Thymus (tissue), 11 donors: Measurements from ENCODE around the gene SLC9C2. TPM values are rescaled to one million over a fixed set of nuclear protein-coding genes. Genes with fewer than 3 reads are reported as not detected.

Experiments used
- DNase-seq, 9 donors: peaks; one replicate each; pipeline ENCODE4 v3.0.0-alpha.2; 2013; ENCODE audit warnings: low spot score in 9 of 9, low read depth in 6 of 9, missing footprints in 1 of 9
- H3K27ac ChIP-seq, 2 donors: one replicate each; pipeline ENCODE4 v1.5.1; 2013; ENCODE audit warnings: control low read depth in 1 of 2, low read depth in 1 of 2, low read length in 1 of 2, mild to moderate bottlenecking in 1 of 2, moderate library complexity in 1 of 2
- H3K27me3 ChIP-seq, 2 donors: one replicate each; pipeline ENCODE4 v1.5.1; 2013; ENCODE audit warnings: low read length in 1 of 2; ENCODE audit not compliant: control insufficient read depth in 2 of 2, insufficient read depth in 1 of 2
- H3K36me3 ChIP-seq, 2 donors: one replicate each; pipeline ENCODE4 v1.5.1; 2013; ENCODE audit warnings: low read length in 1 of 2, mild to moderate bottlenecking in 1 of 2, moderate library complexity in 1 of 2; ENCODE audit not compliant: control insufficient read depth in 2 of 2, insufficient read depth in 2 of 2
- H3K4me1 ChIP-seq, 2 donors: one replicate each; pipeline ENCODE4 v1.5.1; 2013; ENCODE audit warnings: low read length in 2 of 2; ENCODE audit not compliant: control insufficient read depth in 2 of 2, insufficient read depth in 2 of 2
- H3K4me3 ChIP-seq, 2 donors: one replicate each; pipeline ENCODE4 v1.5.1; 2013; ENCODE audit warnings: low read length in 2 of 2, control low read depth in 1 of 2, mild to moderate bottlenecking in 1 of 2
- H3K9me3 ChIP-seq, 2 donors: one replicate each; pipeline ENCODE4 v1.5.1; 2013; ENCODE audit warnings: low read length in 1 of 2, mild to moderate bottlenecking in 1 of 2; ENCODE audit not compliant: control insufficient read depth in 2 of 2, insufficient read depth in 1 of 2
- WGBS: extraction: QIAGEN DNeasy Blood & Tissue Kit; methylation state at CpG from one replicate; pipeline ENCODE4 v1.1.7; 2013; 5-methylcytosine and 5-hydroxymethylcytosine counted together
- polyA plus RNA-seq: library from polyadenylated mRNA; stranded (reverse); fragments of 200-250 nt; gene quantifications from one replicate; pipeline ENCODE4 v1.2.3, GENCODE V29; 2013
- total RNA-seq: library from RNA; stranded (reverse); fragments of 120-200 nt; gene quantifications from one replicate; pipeline ENCODE4 v1.2.4, GENCODE V29; 2013
- donor health status: healthy.

Gene SLC9C2
- total and polyA plus RNA-seq, 2 donors = 0.09 to 0.14 TPM

- 71% methylated on average over 4 of the region's 4 CpGs for WGBS
- peaks cover 3% of the 10 kb centered on the region in 2 donors for H3K4me1 ChIP-seq
- H3K4me3 ChIP-seq = no peak overlapping the region
- H3K27me3 ChIP-seq = no peaks in the 10 kb centered on the region
- DNase-seq = no peak
- no peaks in the 10 kb centered on the region for H3K9me3 ChIP-seq
- no peaks in the 10 kb centered on the region for H3K36me3 ChIP-seq
- H3K27ac ChIP-seq = no peak overlapping the region
These were observed 147.8 kb downstream of the SLC9C2 start for GRCh38 chr1:173454966-173455524.

- Histone ChIP-seq H3K9me3 (no peaks in the 10 kb centered on the region), H3K27ac (no peak overlapping the region), H3K4me3 (no peak overlapping the region), H3K36me3 (no peaks in the 10 kb centered on the region), H3K4me1 (peaks cover 3% of the 10 kb centered on the region in 2 donors), H3K27me3 (no peaks in the 10 kb centered on the region)
- DNase-seq = no peak
These were observed 148.9 kb downstream of the SLC9C2 start for GRCh38 chr1:173453982-173454381.

GRCh38 chr1:173451981-173452380, 150.9 kb downstream of the SLC9C2 start:
- 94% methylated on average over 2 of the region's 2 CpGs for WGBS
- Histone ChIP-seq H3K27me3 (no peaks in the 10 kb centered on the region), H3K4me1 (peaks cover 3% of the 10 kb centered on the region in 2 donors), H3K36me3 (no peaks in the 10 kb centered on the region), H3K4me3 (no peak overlapping the region), H3K9me3 (no peaks in the 10 kb centered on the region), H3K27ac (no peak overlapping the region)
- no peak for DNase-seq

Other genes with a start within 250 kb of the SLC9C2 start
- gene PRDX6, start 125.7 kb downstream of the SLC9C2 start, total RNA-seq = 88.1 TPM
- 297 TPM for gene PRDX6, start 125.7 kb downstream of the SLC9C2 start, polyA plus RNA-seq
- gene TEX50, start 32.3 kb upstream of the SLC9C2 start, total RNA-seq = not detected
- not detected for gene TEX50, start 32.3 kb upstream of the SLC9C2 start, polyA plus RNA-seq
- gene ANKRD45, start 66.8 kb upstream of the SLC9C2 start, total RNA-seq = 0.33 TPM
- 0.71 TPM for gene ANKRD45, start 66.8 kb upstream of the SLC9C2 start, polyA plus RNA-seq
- 18.0 TPM for gene KLHL20, start 111.9 kb upstream of the SLC9C2 start, total RNA-seq
- 13.2 TPM for gene KLHL20, start 111.9 kb upstream of the SLC9C2 start, polyA plus RNA-seq
- gene DARS2, start 221.6 kb upstream of the SLC9C2 start, total RNA-seq = 14.4 TPM
- gene DARS2, start 221.6 kb upstream of the SLC9C2 start, polyA plus RNA-seq = 8.0 TPM
- gene CENPL, start 221.8 kb upstream of the SLC9C2 start, total RNA-seq = 17.7 TPM
- 6.3 TPM for gene CENPL, start 221.8 kb upstream of the SLC9C2 start, polyA plus RNA-seq